Gastrocnemius medialis (tissue), 4 donors: ENCODE data around the gene POLDIP3. TPM values are rescaled to one million over a fixed set of nuclear protein-coding genes. Genes with fewer than 3 reads are reported as not detected.
"Not testable (repeated sequence)": the region's sequence is repeated elsewhere in the genome, so short reads cannot be mapped to it uniquely, and the experiment has no call there.

Experiments used
- ATAC-seq, 2 donors: fragments of 150-250 bp; one replicate each; pipeline ENCODE4 v1.9.1; 2016
- DNase-seq, 2 donors: peaks; one replicate each; pipeline ENCODE4 v3.0.0-alpha.2; 2019
- H3K27ac ChIP-seq, 4 donors: fragments of 200-600 bp; sonication (generic); 1 replicate in 1 of 4; 2 replicates in 3 of 4; pipeline ENCODE4 v1.5.1; 2016 to 2018; ENCODE audit warnings: mild to moderate bottlenecking in 2 of 4, moderate library complexity in 1 of 4
- H3K27me3 ChIP-seq, 3 donors: fragments of 200-600 bp; sonication (generic) in 2 of 3; 1 replicate in 1 of 3; 2 replicates in 2 of 3; pipeline versions ENCODE4 v1.5.1 to v1.6.0; 2016 to 2019; ENCODE audit warnings: mild to moderate bottlenecking in 1 of 3, moderate library complexity in 1 of 3
- H3K36me3 ChIP-seq, 2 donors: fragments of 200-600 bp; sonication (generic) in 1 of 2; one replicate each; pipeline ENCODE4 v1.5.1; 2017 to 2018
- H3K4me1 ChIP-seq, 2 donors: fragments of 200-600 bp; sonication (generic) in 1 of 2; one replicate each; pipeline ENCODE4 v1.5.1; 2016 to 2017; ENCODE audit warnings: mild to moderate bottlenecking in 2 of 2
- H3K4me3 ChIP-seq, 4 donors: fragments of 200-600 bp; sonication (generic) in 3 of 4; 1 replicate in 1 of 4; 2 replicates in 3 of 4; pipeline ENCODE4 v1.5.1; 2016 to 2019; ENCODE audit warnings: mild to moderate bottlenecking in 2 of 4
- H3K9me3 ChIP-seq, 3 donors: fragments of 200-600 bp; sonication (generic) in 2 of 3; 1 replicate in 1 of 3; 2 replicates in 2 of 3; pipeline ENCODE4 v1.5.1; 2016 to 2019
- POLR2A ChIP-seq, 2 donors: fragments of 450-650 bp; IDR thresholded peaks; one replicate each; pipeline ENCODE4 v1.6.1; 2017; ENCODE audit warnings: antibody characterized with exemption in 2 of 2, mild to moderate bottlenecking in 2 of 2, moderate library complexity in 2 of 2
- in situ Hi-C, 4 donors: fragments of 200-750 bp; cut with MboI; loops; one replicate each; pipeline versions ENCODE4 v1.15.0 to v1.8.0; 2017; ENCODE audit warnings: low sequenced_read_pairs in 4 of 4
- intact Hi-C: fragments of 100-400 bp; cut with DNase I; formaldehyde crosslinking; loops from one replicate; pipeline ENCODE4 v1.15.1; 2023; ENCODE audit warnings: low total_unique reads
- total RNA-seq, 4 donors: library from RNA; depleted of rRNA; stranded (reverse); fragments of >200 nt; gene quantifications; one replicate each; pipeline versions ENCODE4 v1.1.0 to v1.2.3, GENCODE V29; 2016
- TF ChIP-seq, protein P1 (sequence below), 5 experiments: fragments of 450-650 bp in 3 of 5; fragments of 200-600 bp in 2 of 5; sonication (generic) in 2 of 5; IDR thresholded peaks in 4 of 5; conservative IDR thresholded peaks in 1 of 5; 1 replicate in 4 of 5; 2 replicates in 1 of 5; pipeline ENCODE4 v1.5.1; 2016 to 2019; ENCODE audit warnings: antibody characterized with exemption in 5 of 5, mild to moderate bottlenecking in 3 of 5, moderate library complexity in 3 of 5

POLDIP3 gene
- total RNA-seq, 4 donors from 2014 or later = 19.7 to 28.7 (median 23.0) TPM

DNA sequence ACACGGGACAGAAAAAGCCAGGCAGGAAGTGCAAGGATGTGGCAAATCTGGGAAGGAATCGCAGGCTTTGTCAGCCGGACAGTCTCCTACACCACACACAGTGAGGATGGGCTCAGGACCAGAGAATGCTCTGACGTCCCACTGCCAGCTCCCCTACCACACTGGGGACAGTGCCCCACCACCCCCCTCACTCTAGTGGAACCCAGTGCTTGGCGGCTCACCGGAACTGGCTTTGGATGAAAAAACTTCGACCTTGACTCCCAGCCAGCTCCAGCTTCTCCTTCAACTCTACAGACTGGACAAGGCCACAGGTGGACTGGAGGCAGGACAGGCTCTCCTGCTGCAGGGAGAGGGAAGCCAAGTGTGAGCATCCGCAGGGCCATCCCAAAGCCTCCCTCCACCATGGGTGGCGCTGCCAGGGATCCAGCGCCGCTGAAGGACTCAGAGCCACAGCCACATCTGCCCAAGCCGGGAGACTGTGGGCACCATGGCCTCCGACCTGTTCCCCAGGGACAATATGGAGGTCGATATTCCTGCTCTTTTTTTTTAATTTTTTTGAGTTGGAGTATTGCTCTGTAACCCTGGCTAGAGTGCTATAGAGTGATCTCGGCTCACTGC is 37.0 kb downstream of the POLDIP3 start:
- no peak for DNase-seq
- no peak overlapping the region for H3K27ac ChIP-seq
- no peaks in the 10 kb centered on the region for H3K9me3 ChIP-seq
- peaks cover 0 to 9% of the 10 kb centered on the region in 2 donors for H3K36me3 ChIP-seq
- no peaks in the 10 kb centered on the region for H3K27me3 ChIP-seq
- intact Hi-C loops = no loop called here
- no peak overlapping the region for H3K4me3 ChIP-seq
- ATAC-seq = no peak
- peaks cover 0 to 7% of the 10 kb centered on the region in 2 donors for H3K4me1 ChIP-seq
- TF ChIP-seq POLR2A (IDR thresholded peaks at IDR 0.05) = no peak
- TF ChIP-seq, protein P1, sequence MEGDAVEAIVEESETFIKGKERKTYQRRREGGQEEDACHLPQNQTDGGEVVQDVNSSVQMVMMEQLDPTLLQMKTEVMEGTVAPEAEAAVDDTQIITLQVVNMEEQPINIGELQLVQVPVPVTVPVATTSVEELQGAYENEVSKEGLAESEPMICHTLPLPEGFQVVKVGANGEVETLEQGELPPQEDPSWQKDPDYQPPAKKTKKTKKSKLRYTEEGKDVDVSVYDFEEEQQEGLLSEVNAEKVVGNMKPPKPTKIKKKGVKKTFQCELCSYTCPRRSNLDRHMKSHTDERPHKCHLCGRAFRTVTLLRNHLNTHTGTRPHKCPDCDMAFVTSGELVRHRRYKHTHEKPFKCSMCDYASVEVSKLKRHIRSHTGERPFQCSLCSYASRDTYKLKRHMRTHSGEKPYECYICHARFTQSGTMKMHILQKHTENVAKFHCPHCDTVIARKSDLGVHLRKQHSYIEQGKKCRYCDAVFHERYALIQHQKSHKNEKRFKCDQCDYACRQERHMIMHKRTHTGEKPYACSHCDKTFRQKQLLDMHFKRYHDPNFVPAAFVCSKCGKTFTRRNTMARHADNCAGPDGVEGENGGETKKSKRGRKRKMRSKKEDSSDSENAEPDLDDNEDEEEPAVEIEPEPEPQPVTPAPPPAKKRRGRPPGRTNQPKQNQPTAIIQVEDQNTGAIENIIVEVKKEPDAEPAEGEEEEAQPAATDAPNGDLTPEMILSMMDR (IDR thresholded peaks at IDR 0.05 in 4 of 5, conservative IDR thresholded peaks at IDR 0.05 in 1 of 5) = no peak
- in situ Hi-C loops = no loop called here

DNA sequence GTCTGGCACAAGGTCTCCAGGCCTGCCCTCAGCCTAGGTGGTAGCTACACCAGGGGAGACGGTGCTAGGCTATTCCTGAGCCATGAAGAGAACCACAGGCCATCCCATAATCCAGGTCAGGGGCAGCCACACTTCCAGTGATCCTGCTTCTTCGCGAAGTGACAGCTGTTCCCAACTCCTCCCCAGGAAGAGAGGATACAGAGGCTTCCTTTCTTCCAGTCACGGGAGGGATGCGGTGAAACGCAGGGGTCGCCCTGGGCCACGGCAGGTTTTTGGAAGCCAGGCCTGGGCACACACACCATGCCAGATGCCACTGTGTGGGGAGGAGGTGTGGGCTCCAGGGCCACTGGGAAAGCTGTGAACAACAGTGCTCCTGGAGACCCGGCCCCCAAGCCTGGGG is 37.5 kb downstream of the POLDIP3 start:
- intact Hi-C loops, in situ Hi-C loops, H3K4me3 ChIP-seq: not testable (repeated sequence)

DNA sequence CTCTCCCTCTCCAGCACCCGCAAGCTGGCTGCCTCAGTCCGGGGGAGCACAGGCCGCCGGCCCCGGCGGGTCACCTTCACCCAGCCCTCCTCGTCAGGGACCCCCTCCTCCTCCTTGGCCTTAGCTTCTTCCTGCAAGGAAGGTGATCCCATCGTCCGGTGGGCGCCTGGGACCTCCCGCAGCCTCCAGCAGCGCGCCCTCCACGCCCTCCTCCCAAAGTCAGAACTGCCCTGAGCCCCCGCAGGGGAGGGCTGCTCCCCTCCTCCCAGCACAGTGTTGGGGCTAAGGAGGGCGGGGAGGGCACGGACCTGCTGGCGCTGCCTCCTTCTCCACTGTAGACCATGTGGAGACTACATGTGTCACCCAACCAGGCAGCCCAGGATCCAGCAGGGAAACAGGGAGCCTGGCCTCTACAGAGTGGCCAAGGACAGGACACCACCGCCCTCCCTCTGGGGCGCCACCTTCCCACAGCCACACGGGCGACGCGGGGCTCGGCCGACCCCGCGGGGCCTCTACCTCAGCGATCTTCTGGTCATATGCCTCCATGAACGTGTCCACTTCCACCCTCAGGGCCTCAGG is 38.6 kb downstream of the POLDIP3 start:
- H3K4me3 ChIP-seq, DNase-seq, in situ Hi-C loops, intact Hi-C loops, H3K27ac ChIP-seq, ATAC-seq, H3K9me3 ChIP-seq, H3K4me1 ChIP-seq, H3K27me3 ChIP-seq: not testable (repeated sequence)
- H3K36me3 ChIP-seq = peaks cover 0 to 13% of the 10 kb centered on the region in 2 donors

More for the DNA sequence above, 37.5 kb downstream of the POLDIP3 start:
- H3K4me1 ChIP-seq, H3K27me3 ChIP-seq, DNase-seq, H3K27ac ChIP-seq, ATAC-seq, H3K9me3 ChIP-seq: not testable (repeated sequence)
- H3K36me3 ChIP-seq = peaks cover 0 to 13% of the 10 kb centered on the region in 2 donors

DNA sequence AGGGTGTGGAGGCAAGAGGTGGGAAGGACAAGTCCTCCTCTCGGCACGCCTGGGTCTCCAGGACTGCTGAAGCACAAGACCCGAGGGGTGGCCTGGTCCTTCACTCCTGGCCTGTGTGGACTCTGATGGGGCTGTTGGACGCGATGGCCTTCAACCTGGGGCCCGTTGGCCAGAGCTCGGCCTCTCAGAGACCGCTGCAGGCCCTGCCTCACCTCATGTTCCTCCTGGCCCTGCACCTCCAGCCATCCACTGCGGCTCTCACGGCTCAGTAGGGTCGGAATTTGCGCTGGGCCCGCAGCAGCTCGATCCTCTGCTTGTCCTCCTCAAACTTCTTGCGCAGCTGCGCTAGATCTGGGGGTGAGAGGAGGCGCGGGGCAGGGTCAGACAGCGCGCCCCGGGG is 40.2 kb downstream of the POLDIP3 start:
- H3K27me3 ChIP-seq, H3K9me3 ChIP-seq, intact Hi-C loops, in situ Hi-C loops, DNase-seq, H3K4me1 ChIP-seq, H3K27ac ChIP-seq, H3K4me3 ChIP-seq, ATAC-seq: not testable (repeated sequence)
- H3K36me3 ChIP-seq = peaks cover 0 to 13% of the 10 kb centered on the region in 2 donors

DNA sequence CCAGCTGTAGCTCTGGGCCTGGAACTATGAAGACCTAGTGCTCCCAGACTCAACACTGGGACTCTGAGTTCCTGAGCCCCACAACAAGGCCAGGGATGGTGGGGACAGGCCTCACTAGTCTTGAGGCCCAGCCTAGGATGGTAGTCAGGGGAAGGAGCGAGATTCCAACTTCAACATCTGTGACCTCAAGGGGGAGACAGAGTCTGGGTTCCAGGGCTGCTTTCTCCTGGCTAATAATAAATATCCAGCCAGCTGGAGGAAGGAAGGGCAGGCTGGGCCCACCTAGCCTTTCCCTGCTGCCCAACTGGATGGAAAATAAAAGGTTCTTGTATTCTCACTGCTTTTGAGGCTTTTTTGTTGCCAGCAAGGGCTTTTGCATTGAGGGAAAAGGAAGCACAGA is 40.6 kb downstream of the POLDIP3 start:
- ATAC-seq, H3K9me3 ChIP-seq, DNase-seq, H3K4me3 ChIP-seq, in situ Hi-C loops, H3K4me1 ChIP-seq, H3K27me3 ChIP-seq, H3K27ac ChIP-seq, intact Hi-C loops: not testable (repeated sequence)
- peaks cover 0 to 13% of the 10 kb centered on the region in 2 donors for H3K36me3 ChIP-seq

DNA sequence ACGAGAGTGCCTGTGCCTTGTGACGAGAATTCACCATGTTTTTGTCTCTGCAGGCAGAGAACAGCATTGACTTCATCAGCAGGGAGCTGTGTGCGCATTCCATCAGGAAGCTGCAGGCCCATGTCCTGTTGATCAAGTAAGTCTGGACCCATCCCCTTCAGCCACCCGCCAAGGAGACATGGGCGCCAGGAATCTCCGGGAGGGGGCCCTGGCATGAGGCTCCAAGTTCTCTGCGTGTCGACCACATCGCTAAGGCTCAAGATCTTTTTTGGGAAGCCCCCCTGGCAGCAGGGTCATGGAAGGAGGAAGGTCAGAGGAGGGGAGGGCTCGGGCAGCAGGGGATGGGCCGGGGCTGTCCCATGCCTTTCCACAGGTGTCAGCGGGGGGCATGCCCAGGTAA is 43.6 kb downstream of the POLDIP3 start:
- H3K4me1 ChIP-seq, H3K27ac ChIP-seq, DNase-seq, H3K36me3 ChIP-seq, H3K4me3 ChIP-seq, in situ Hi-C loops, intact Hi-C loops, H3K27me3 ChIP-seq, ATAC-seq, H3K9me3 ChIP-seq: not testable (repeated sequence)

DNA sequence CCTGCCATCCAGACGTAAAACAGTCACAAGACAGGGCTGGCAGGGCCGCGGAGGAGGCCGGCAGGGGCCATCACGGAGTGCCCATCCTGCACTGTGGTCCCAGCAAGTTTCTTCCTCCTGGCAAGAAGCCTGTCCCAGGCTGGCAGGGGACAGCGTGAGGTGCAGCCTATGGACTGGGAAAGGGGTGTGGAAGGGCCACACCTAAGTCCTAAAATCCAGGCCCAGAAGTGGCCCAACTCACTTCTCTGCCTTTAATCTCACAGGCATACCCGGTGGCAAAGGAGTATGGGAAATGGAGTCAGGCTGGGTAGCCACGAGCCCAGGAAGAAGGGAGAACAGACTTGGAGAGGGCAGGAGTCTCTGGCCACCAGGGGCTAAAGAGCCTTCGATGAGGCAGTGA is 44.1 kb downstream of the POLDIP3 start:
- H3K9me3 ChIP-seq, ATAC-seq, in situ Hi-C loops, H3K36me3 ChIP-seq, H3K27me3 ChIP-seq, H3K27ac ChIP-seq, H3K4me1 ChIP-seq, DNase-seq, intact Hi-C loops, H3K4me3 ChIP-seq: not testable (repeated sequence)

DNA sequence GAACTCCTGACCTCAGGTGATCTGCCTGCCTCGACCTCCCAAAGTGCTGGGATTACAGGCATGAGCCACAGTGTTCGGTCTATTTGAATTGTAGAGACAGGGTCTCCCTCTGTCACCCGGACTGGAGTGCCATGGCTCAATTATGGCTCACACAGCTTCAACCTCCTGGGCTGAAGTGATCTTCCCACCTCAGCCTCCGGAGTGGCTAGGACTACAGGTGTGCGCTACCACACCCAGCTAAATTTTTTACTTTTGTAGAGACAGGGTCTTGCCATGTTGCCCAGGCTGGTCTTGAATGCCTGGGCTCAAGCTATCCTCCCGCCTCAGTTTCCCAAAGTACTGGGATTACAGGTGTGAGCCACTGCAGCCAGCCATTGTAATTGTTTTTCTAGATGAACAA is 46.7 kb downstream of the POLDIP3 start:
- H3K4me3 ChIP-seq, H3K27ac ChIP-seq, H3K36me3 ChIP-seq, H3K4me1 ChIP-seq, H3K27me3 ChIP-seq, DNase-seq, intact Hi-C loops, ATAC-seq, in situ Hi-C loops, H3K9me3 ChIP-seq: not testable (repeated sequence)
